ENCODE results near the gene ROBO1. TPM values are rescaled to one million over a fixed set of nuclear protein-coding genes. Genes with fewer than 3 reads are reported as not detected.

Gene ROBO1
- total RNA-seq, 1 donor from 2014 or later = 7.1 TPM

GRCh38 chr3:79418855-79419621 lies 348.8 kb downstream of the ROBO1 start:
- H3K4me1 ChIP-seq = no peaks in the 10 kb centered on the region
- H3K36me3 ChIP-seq = no peaks in the 10 kb centered on the region
- H3K27me3 ChIP-seq (ENCODE audit: low read depth) = no peaks in the 10 kb centered on the region
- no peak for TF ChIP-seq CTCF (IDR thresholded peaks at IDR 0.05; ENCODE audit: borderline replicate concordance)
- no peaks in the 10 kb centered on the region for H3K9me3 ChIP-seq (replicated peaks)
- intact Hi-C loops (cut with micrococcal nuclease) = no loop called here
- no peak overlapping the region for H3K27ac ChIP-seq (replicated peaks)
- no peak for DNase-seq
- H3K4me3 ChIP-seq = no peak overlapping the region

GRCh38 chr3:79415356-79415755 lies 352.4 kb downstream of the ROBO1 start:
- H3K27ac ChIP-seq (replicated peaks) = no peak overlapping the region
- no peaks in the 10 kb centered on the region for H3K36me3 ChIP-seq
- H3K27me3 ChIP-seq (ENCODE audit: low read depth) = no peaks in the 10 kb centered on the region
- H3K9me3 ChIP-seq (replicated peaks) = no peaks in the 10 kb centered on the region
- no peak for DNase-seq
- H3K4me1 ChIP-seq = no peaks in the 10 kb centered on the region
- no peak for TF ChIP-seq CTCF (IDR thresholded peaks at IDR 0.05; ENCODE audit: borderline replicate concordance)
- intact Hi-C loops (cut with micrococcal nuclease) = no loop called here
- H3K4me3 ChIP-seq = no peak overlapping the region

- intact Hi-C loops (cut with micrococcal nuclease) = no loop called here
- no peak for TF ChIP-seq CTCF (IDR thresholded peaks at IDR 0.05; ENCODE audit: borderline replicate concordance)
- peak; percentile 11 for DNase-seq
Measured at GRCh38 chr3:79414806-79415205, 353.0 kb downstream of the ROBO1 start.

GRCh38 chr3:79414035-79414434 lies 353.8 kb downstream of the ROBO1 start:
- Histone ChIP-seq H3K4me3 (no peak overlapping the region), H3K9me3 (replicated peaks) (no peaks in the 10 kb centered on the region), H3K4me1 (no peaks in the 10 kb centered on the region), H3K27ac (replicated peaks) (no peak overlapping the region), H3K36me3 (no peaks in the 10 kb centered on the region), H3K27me3 (ENCODE audit: low read depth) (no peaks in the 10 kb centered on the region)
- no peak for DNase-seq
- TF ChIP-seq CTCF (IDR thresholded peaks at IDR 0.05; ENCODE audit: borderline replicate concordance) = no peak
- intact Hi-C loops (cut with micrococcal nuclease) = no loop called here

More at GRCh38 chr3:79414806-79415205, 353.0 kb downstream of the ROBO1 start:
- H3K9me3 ChIP-seq (replicated peaks) = no peaks in the 10 kb centered on the region
- H3K4me1 ChIP-seq = no peaks in the 10 kb centered on the region
- H3K4me3 ChIP-seq = no peak overlapping the region
- H3K27ac ChIP-seq (replicated peaks) = no peak overlapping the region
- no peaks in the 10 kb centered on the region for H3K27me3 ChIP-seq (ENCODE audit: low read depth)
- H3K36me3 ChIP-seq = no peaks in the 10 kb centered on the region

GRCh38 chr3:79412537-79412936 lies 355.3 kb downstream of the ROBO1 start:
- H3K4me1 ChIP-seq = no peaks in the 10 kb centered on the region
- TF ChIP-seq CTCF (IDR thresholded peaks at IDR 0.05; ENCODE audit: borderline replicate concordance) = no peak
- intact Hi-C loops (cut with micrococcal nuclease) = no loop called here
- no peaks in the 10 kb centered on the region for H3K9me3 ChIP-seq (replicated peaks)
- H3K27me3 ChIP-seq (ENCODE audit: low read depth) = no peaks in the 10 kb centered on the region
- H3K4me3 ChIP-seq = no peak overlapping the region
- DNase-seq = no peak
- no peak overlapping the region for H3K27ac ChIP-seq (replicated peaks)
- no peaks in the 10 kb centered on the region for H3K36me3 ChIP-seq

Measured in left ventricle myocardium inferior (tissue), 1 donor.